ENCODE measurements around the gene TLK2. TPM values are rescaled to one million over a fixed set of nuclear protein-coding genes. Genes with fewer than 3 reads are reported as not detected.
"Not testable (repeated sequence)": the region's sequence is repeated elsewhere in the genome, so short reads cannot be mapped to it uniquely, and the experiment has no call there.

The TLK2 gene
- total RNA-seq, 2 experiments from 2014 or later = 36.6 to 58.9 TPM

- H3K4me1 ChIP-seq (ENCODE audit: insufficient read depth, low read length, poor library complexity, severe bottlenecking) = peaks cover 21% of the 10 kb centered on the region
- H3K79me2 ChIP-seq (ENCODE audit: insufficient read depth, low read depth, low read length) = peaks cover 76% of the 10 kb centered on the region
- H3K9me3 ChIP-seq (ENCODE audit: low read length); POLR2A ChIA-PET; CTCF ChIA-PET (ENCODE audit: unreplicated experiment); DNase-seq (ENCODE audit: low spot score); H2AFZ ChIP-seq (ENCODE audit: low read length); H3K9me2 ChIP-seq (ENCODE audit: insufficient read depth, low read length): not testable (repeated sequence)
- peaks cover 13% of the 10 kb centered on the region; the same call in 1 of the 2 replicates for H4K20me1 ChIP-seq (ENCODE audit: insufficient read depth, low read length)
- H3K4me3 ChIP-seq (ENCODE audit: low read depth, low read length, poor library complexity, severe bottlenecking) = peak overlapping the region; percentile 97
- BruUV-seq (replicated peaks) = TSS peak; percentile 59
- H3K36me3 ChIP-seq (ENCODE audit: insufficient read depth, low read length) = peaks cover 37% of the 10 kb centered on the region
- H3K4me2 ChIP-seq (ENCODE audit: low read length) = peak overlapping the region; percentile 97
- intact Hi-C loops (cut with micrococcal nuclease; ENCODE audit: unreplicated experiment) = loop anchor here (5.0 kb wide), 1 partner anchor 57 kb away; the partner anchor contains the start of gene METTL2A
- peak overlapping the region; percentile 63 for H3K27ac ChIP-seq (ENCODE audit: low read depth, low read length, poor library complexity, severe bottlenecking)
Measured at GRCh38 chr17:62479639-62480258, 1.1 kb downstream of the TLK2 start.

- BruUV-seq (replicated peaks) = not testable (repeated sequence)
Measured at GRCh38 chr17:62482553-62482952, 3.9 kb downstream of the TLK2 start.

GRCh38 chr17:62490990-62491389 is 12.4 kb downstream of the TLK2 start:
- intact Hi-C loops (cut with micrococcal nuclease; ENCODE audit: unreplicated experiment); POLR2A ChIA-PET; CTCF ChIA-PET (ENCODE audit: unreplicated experiment); BruUV-seq (replicated peaks); H4K20me1 ChIP-seq (ENCODE audit: insufficient read depth, low read length); H3K4me1 ChIP-seq (ENCODE audit: insufficient read depth, low read length, poor library complexity, severe bottlenecking); H2AFZ ChIP-seq (ENCODE audit: low read length); H3K9me2 ChIP-seq (ENCODE audit: insufficient read depth, low read length); DNase-seq (ENCODE audit: low spot score); H3K9me3 ChIP-seq (ENCODE audit: low read length); H3K4me3 ChIP-seq (ENCODE audit: low read depth, low read length, poor library complexity, severe bottlenecking); H3K4me2 ChIP-seq (ENCODE audit: low read length); H3K27ac ChIP-seq (ENCODE audit: low read depth, low read length, poor library complexity, severe bottlenecking): not testable (repeated sequence)
- peaks cover 61% of the 10 kb centered on the region for H3K36me3 ChIP-seq (ENCODE audit: insufficient read depth, low read length)
- peaks cover 98% of the 10 kb centered on the region for H3K79me2 ChIP-seq (ENCODE audit: insufficient read depth, low read depth, low read length)

More at GRCh38 chr17:62482553-62482952, 3.9 kb downstream of the TLK2 start:
- H3K27ac ChIP-seq (ENCODE audit: low read depth, low read length, poor library complexity, severe bottlenecking); H3K9me2 ChIP-seq (ENCODE audit: insufficient read depth, low read length); H3K4me2 ChIP-seq (ENCODE audit: low read length); CTCF ChIA-PET (ENCODE audit: unreplicated experiment); H3K9me3 ChIP-seq (ENCODE audit: low read length); H2AFZ ChIP-seq (ENCODE audit: low read length); intact Hi-C loops (cut with micrococcal nuclease; ENCODE audit: unreplicated experiment); DNase-seq (ENCODE audit: low spot score); H3K4me3 ChIP-seq (ENCODE audit: low read depth, low read length, poor library complexity, severe bottlenecking): not testable (repeated sequence)
- POLR2A ChIA-PET = interaction anchor here (1.2 kb wide), 1 partner anchor 60 kb away, joined by 3 read pairs; no protein-coding TSS in a partner anchor
- Histone ChIP-seq H3K79me2 (ENCODE audit: insufficient read depth, low read depth, low read length) (peaks cover 85% of the 10 kb centered on the region), H4K20me1 (ENCODE audit: insufficient read depth, low read length) (peaks cover 13% of the 10 kb centered on the region; the same call in 1 of the 2 replicates), H3K4me1 (ENCODE audit: insufficient read depth, low read length, poor library complexity, severe bottlenecking) (peaks cover 13% of the 10 kb centered on the region), H3K36me3 (ENCODE audit: insufficient read depth, low read length) (peaks cover 48% of the 10 kb centered on the region)

- intact Hi-C loops (cut with micrococcal nuclease; ENCODE audit: unreplicated experiment); H3K9me3 ChIP-seq (ENCODE audit: low read length); H3K9me2 ChIP-seq (ENCODE audit: insufficient read depth, low read length); H3K4me1 ChIP-seq (ENCODE audit: insufficient read depth, low read length, poor library complexity, severe bottlenecking); CTCF ChIA-PET (ENCODE audit: unreplicated experiment); POLR2A ChIA-PET; H2AFZ ChIP-seq (ENCODE audit: low read length); BruUV-seq (replicated peaks); DNase-seq (ENCODE audit: low spot score); H4K20me1 ChIP-seq (ENCODE audit: insufficient read depth, low read length); H3K4me2 ChIP-seq (ENCODE audit: low read length); H3K27ac ChIP-seq (ENCODE audit: low read depth, low read length, poor library complexity, severe bottlenecking); H3K4me3 ChIP-seq (ENCODE audit: low read depth, low read length, poor library complexity, severe bottlenecking): not testable (repeated sequence)
- H3K79me2 ChIP-seq (ENCODE audit: insufficient read depth, low read depth, low read length) = peaks cover 98% of the 10 kb centered on the region
- H3K36me3 ChIP-seq (ENCODE audit: insufficient read depth, low read length) = peaks cover 57% of the 10 kb centered on the region
Measured at GRCh38 chr17:62493049-62493655, 14.5 kb downstream of the TLK2 start.

- CTCF ChIA-PET (ENCODE audit: unreplicated experiment); H3K4me3 ChIP-seq (ENCODE audit: low read depth, low read length, poor library complexity, severe bottlenecking); H3K4me1 ChIP-seq (ENCODE audit: insufficient read depth, low read length, poor library complexity, severe bottlenecking); H3K27ac ChIP-seq (ENCODE audit: low read depth, low read length, poor library complexity, severe bottlenecking); intact Hi-C loops (cut with micrococcal nuclease; ENCODE audit: unreplicated experiment); H4K20me1 ChIP-seq (ENCODE audit: insufficient read depth, low read length); H3K4me2 ChIP-seq (ENCODE audit: low read length); H3K9me2 ChIP-seq (ENCODE audit: insufficient read depth, low read length); H2AFZ ChIP-seq (ENCODE audit: low read length); DNase-seq (ENCODE audit: low spot score); H3K9me3 ChIP-seq (ENCODE audit: low read length); POLR2A ChIA-PET; BruUV-seq (replicated peaks): not testable (repeated sequence)
- H3K79me2 ChIP-seq (ENCODE audit: insufficient read depth, low read depth, low read length) = peaks cover 95% of the 10 kb centered on the region
- H3K36me3 ChIP-seq (ENCODE audit: insufficient read depth, low read length) = peaks cover 49% of the 10 kb centered on the region
Measured at GRCh38 chr17:62494073-62494472, 15.4 kb downstream of the TLK2 start.

- POLR2A ChIA-PET; DNase-seq (ENCODE audit: low spot score); H3K4me1 ChIP-seq (ENCODE audit: insufficient read depth, low read length, poor library complexity, severe bottlenecking); H4K20me1 ChIP-seq (ENCODE audit: insufficient read depth, low read length); intact Hi-C loops (cut with micrococcal nuclease; ENCODE audit: unreplicated experiment); H3K9me3 ChIP-seq (ENCODE audit: low read length); H2AFZ ChIP-seq (ENCODE audit: low read length); H3K4me2 ChIP-seq (ENCODE audit: low read length); H3K4me3 ChIP-seq (ENCODE audit: low read depth, low read length, poor library complexity, severe bottlenecking); H3K27ac ChIP-seq (ENCODE audit: low read depth, low read length, poor library complexity, severe bottlenecking); BruUV-seq (replicated peaks); H3K9me2 ChIP-seq (ENCODE audit: insufficient read depth, low read length); CTCF ChIA-PET (ENCODE audit: unreplicated experiment): not testable (repeated sequence)
- Histone ChIP-seq H3K36me3 (ENCODE audit: insufficient read depth, low read length) (peaks cover 49% of the 10 kb centered on the region), H3K79me2 (ENCODE audit: insufficient read depth, low read depth, low read length) (peaks cover 84% of the 10 kb centered on the region)
Measured at GRCh38 chr17:62496344-62496743, 17.7 kb downstream of the TLK2 start.

Measured in OCI-LY7 (cell line).